Ovary (tissue), 9 donors: ENCODE data around the gene MRPS10. TPM values are rescaled to one million over a fixed set of nuclear protein-coding genes. Genes with fewer than 3 reads are reported as not detected.
"Not testable (repeated sequence)": the region's sequence is repeated elsewhere in the genome, so short reads cannot be mapped to it uniquely, and the experiment has no call there.

Experiments
- DNase-seq, 5 donors: peaks; one replicate each; pipeline ENCODE4 v3.0.0-alpha.2; 2019 to 2020
- H3K27ac ChIP-seq, 2 donors: fragments of 200-600 bp; one replicate each; pipeline versions ENCODE4 v1.5.1 to v1.8.0; 2019 to 2022
- H3K27me3 ChIP-seq: fragments of 200-600 bp; one replicate; pipeline ENCODE4 v1.8.0; 2022
- H3K36me3 ChIP-seq: fragments of 200-600 bp; sonication (generic); one replicate; pipeline ENCODE4 v1.5.1; 2019
- H3K4me1 ChIP-seq: one replicate; pipeline ENCODE4 v1.8.1; 2013; ENCODE audit warnings: mild to moderate bottlenecking, moderate library complexity; ENCODE audit not compliant: insufficient read depth
- H3K4me3 ChIP-seq: fragments of 200-600 bp; sonication (generic); one replicate; pipeline ENCODE4 v1.5.1; 2017
- H3K9me3 ChIP-seq, 2 donors: fragments of 200-600 bp in 1 of 2; sonication (generic) in 1 of 2; one replicate each; pipeline versions ENCODE4 v1.5.1 to v1.8.1; 2013 to 2019; ENCODE audit warnings: mild to moderate bottlenecking in 1 of 2, moderate library complexity in 1 of 2
- EP300 ChIP-seq: sonication (generic); formaldehyde crosslinking; IDR thresholded peaks from one replicate; pipeline ENCODE4 v1.6.1; 2017; ENCODE audit warnings: antibody characterized with exemption
- POLR2A ChIP-seq: fragments of 450-650 bp; IDR thresholded peaks from one replicate; pipeline ENCODE4 v1.6.1; 2017; ENCODE audit warnings: antibody characterized with exemption, mild to moderate bottlenecking, moderate library complexity
- WGBS, 3 donors: extraction: QIAGEN DNeasy Blood & Tissue Kit in 1 of 3; methylation state at CpG; one replicate each; pipeline versions ENCODE4 v1.1.5 to v1.1.7; 2013 to 2017; 5-methylcytosine and 5-hydroxymethylcytosine counted together
- intact Hi-C, 4 donors: fragments of 100-400 bp; cut with DNase I; formaldehyde crosslinking; loops; one replicate each; pipeline versions ENCODE4 v1.11.0 to v1.15.1; 2022 to 2023
- polyA plus RNA-seq, 2 donors: library from polyadenylated mRNA; stranded (reverse); fragments of 200-250 nt in 1 of 2; fragments of 350-450 nt in 1 of 2; fragmentation: Illumina TruSeq in 1 of 2; extraction: RNeasy Lipid Tissue Mini Kit (QIAGEN cat#74804) in 1 of 2; gene quantifications; one replicate each; pipeline ENCODE4 v1.2.3, GENCODE V29; 2013 to 2014
- total RNA-seq, 7 donors: library from RNA; depleted of rRNA in 2 of 7; stranded (reverse); fragments of >200 nt in 2 of 7; fragmentation: NEBNext Ultra II Directional in 3 of 7; extraction: Animal tissue kit (Norgen Biotek cat#: 25700) in 3 of 7; gene quantifications; one replicate each; pipeline versions ENCODE4 v1.1.0 to v1.2.4, GENCODE V29; 2016 to 2023
- TF ChIP-seq, protein P1 (sequence below), 3 donors: fragments of 450-650 bp in 2 of 3; fragments of 200-600 bp in 1 of 3; IDR thresholded peaks; one replicate each; pipeline versions ENCODE4 v1.5.1 to v1.8.0; 2016 to 2022; ENCODE audit warnings: antibody characterized with exemption in 3 of 3, mild to moderate bottlenecking in 1 of 3
- donor health status: DM: no; HTN: no; CAD: no; lungs with moderate emphysema.
- donor health status: DM: no; HTN: no; CAD: no.
- donor health status: Bipolar disorder and iron deficiency.
- donor health status: DM: yes; HTN: yes; CAD: no.
- donor health status: DM: no; HTN: no; CAD: no.
- donor health status: DM: yes; HTN: yes; CAD: no.

The MRPS10 gene
- total and polyA plus RNA-seq, 9 donors, result 14.9 to 37.3 (median 24.6) TPM

DNA sequence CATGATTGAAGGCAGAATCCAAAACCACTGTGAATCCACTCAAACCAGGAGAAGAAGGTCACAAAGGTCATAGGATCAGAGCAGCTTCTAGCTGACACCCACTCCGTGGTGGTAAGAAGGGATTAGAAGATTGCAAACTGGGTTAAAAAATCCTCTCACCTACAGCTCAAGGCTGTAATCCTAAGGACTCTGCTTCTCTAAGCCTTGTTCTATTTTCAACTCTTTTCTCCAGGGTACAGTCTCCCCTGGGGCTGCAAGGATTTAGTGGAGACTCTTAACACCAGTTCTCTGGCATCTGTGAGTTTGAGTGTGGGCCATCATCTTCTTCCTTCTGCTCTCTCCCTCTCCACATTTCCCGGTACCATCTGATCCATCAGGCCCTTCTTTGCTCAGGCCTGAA is 44.6 kb downstream of the MRPS10 start, which contains the start of gene GUCA1A:
TSS of gene GUCA1A (plus strand) at position 264 of the 400 bp plus-strand sequence. CDS start 250 bp downstream, outside the sequence.
- 83 to 88% (median 86%) methylated on average over 2 of the region's 2 CpGs for WGBS, 3 donors
- DNase-seq, result no peak
- Histone ChIP-seq H3K27ac (no peak within 1 kb of the TSS), H3K4me1 (no peaks in the 10 kb centered on the region), H3K9me3 (no peaks in the 10 kb centered on the region), H3K36me3 (no peaks in the 10 kb centered on the region), H3K4me3 (no peak within 1 kb of the TSS), H3K27me3 (no peaks in the 10 kb centered on the region)
- intact Hi-C loops, result no loop called here
- TF ChIP-seq POLR2A, result no peak
- TF ChIP-seq EP300, result no peak
- TF ChIP-seq, protein P1, sequence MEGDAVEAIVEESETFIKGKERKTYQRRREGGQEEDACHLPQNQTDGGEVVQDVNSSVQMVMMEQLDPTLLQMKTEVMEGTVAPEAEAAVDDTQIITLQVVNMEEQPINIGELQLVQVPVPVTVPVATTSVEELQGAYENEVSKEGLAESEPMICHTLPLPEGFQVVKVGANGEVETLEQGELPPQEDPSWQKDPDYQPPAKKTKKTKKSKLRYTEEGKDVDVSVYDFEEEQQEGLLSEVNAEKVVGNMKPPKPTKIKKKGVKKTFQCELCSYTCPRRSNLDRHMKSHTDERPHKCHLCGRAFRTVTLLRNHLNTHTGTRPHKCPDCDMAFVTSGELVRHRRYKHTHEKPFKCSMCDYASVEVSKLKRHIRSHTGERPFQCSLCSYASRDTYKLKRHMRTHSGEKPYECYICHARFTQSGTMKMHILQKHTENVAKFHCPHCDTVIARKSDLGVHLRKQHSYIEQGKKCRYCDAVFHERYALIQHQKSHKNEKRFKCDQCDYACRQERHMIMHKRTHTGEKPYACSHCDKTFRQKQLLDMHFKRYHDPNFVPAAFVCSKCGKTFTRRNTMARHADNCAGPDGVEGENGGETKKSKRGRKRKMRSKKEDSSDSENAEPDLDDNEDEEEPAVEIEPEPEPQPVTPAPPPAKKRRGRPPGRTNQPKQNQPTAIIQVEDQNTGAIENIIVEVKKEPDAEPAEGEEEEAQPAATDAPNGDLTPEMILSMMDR (IDR thresholded peaks at IDR 0.05), result no peak

- H3K36me3 ChIP-seq, result no peaks in the 10 kb centered on the region
- no peaks in the 10 kb centered on the region for H3K9me3 ChIP-seq
- TF ChIP-seq EP300 (no peak), POLR2A (no peak)
- TF ChIP-seq, protein P1 (IDR thresholded peaks at IDR 0.05), result no peak
- no peak overlapping the region for H3K4me3 ChIP-seq
- no peaks in the 10 kb centered on the region for H3K4me1 ChIP-seq
- no peak overlapping the region for H3K27ac ChIP-seq
- WGBS, 3 donors, result 88 to 94% (median 91%) methylated on average over 7 of the region's 7 CpGs
- DNase-seq, result no peak
- H3K27me3 ChIP-seq, result no peaks in the 10 kb centered on the region
- intact Hi-C loops, result no loop called here
Measured at GRCh38 chr6:42171813-42172581, 45.7 kb downstream of the MRPS10 start.

- not testable (repeated sequence) for H3K9me3 ChIP-seq, H3K27ac ChIP-seq, H3K27me3 ChIP-seq, H3K4me1 ChIP-seq, DNase-seq, H3K4me3 ChIP-seq, H3K36me3 ChIP-seq
- WGBS, 3 donors, result 46 to 50% (median 48%) methylated on average over 2 of the region's 2 CpGs
- intact Hi-C loops, result loop anchor here in 3 of 4 donors (5.0 to 10.0 kb wide), 2 partner anchors 95 to 97 kb away; no protein-coding TSS in a partner anchor
Measured at GRCh38 chr6:42169780-42170179, 47.9 kb downstream of the MRPS10 start.

DNA sequence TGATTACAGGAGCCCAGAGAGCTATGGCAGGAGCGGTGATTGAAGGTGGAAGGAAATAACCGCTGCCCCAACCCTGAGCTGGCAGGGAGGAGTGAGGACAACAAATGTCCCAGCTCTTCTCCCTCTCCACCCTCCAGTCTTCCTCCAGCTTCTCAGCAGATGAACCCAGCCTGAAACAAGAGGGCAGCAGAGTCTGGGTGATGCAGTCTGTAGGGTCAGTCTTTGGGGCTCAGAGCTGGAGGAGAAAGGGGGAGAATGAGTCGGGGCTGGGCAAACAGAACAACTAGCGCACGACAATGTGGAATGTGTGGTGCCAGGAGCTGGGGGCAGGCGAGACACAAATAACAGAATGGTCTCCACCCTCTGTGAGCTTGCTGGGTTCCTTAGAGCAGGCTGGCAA is 49.0 kb downstream of the MRPS10 start:
- Histone ChIP-seq H3K9me3 (no peaks in the 10 kb centered on the region), H3K27me3 (no peaks in the 10 kb centered on the region), H3K4me1 (no peaks in the 10 kb centered on the region), H3K27ac (no peak overlapping the region), H3K36me3 (no peaks in the 10 kb centered on the region), H3K4me3 (no peak overlapping the region)
- 73 to 80% (median 76%) methylated on average over 6 of the region's 6 CpGs for WGBS, 3 donors
- TF ChIP-seq EP300 (no peak), POLR2A (no peak)
- TF ChIP-seq, protein P1 (IDR thresholded peaks at IDR 0.05), result no peak
- DNase-seq, result no peak
- intact Hi-C loops, result loop anchor here in 3 of 4 donors (5.0 to 10.0 kb wide), 2 partner anchors 94 to 96 kb away; no protein-coding TSS in a partner anchor
